Osteoblast (primary cell): ENCODE measurements around the gene TMEM167B. TPM values are rescaled to one million over a fixed set of nuclear protein-coding genes. Genes with fewer than 3 reads are reported as not detected.

ENCODE experiments used
- DNase-seq: peaks from one replicate; pipeline ENCODE4 v3.0.0; 2011; ENCODE audit warnings: low spot score, mixed read lengths; ENCODE audit not compliant: insufficient read length; ENCODE audit errors: missing footprints
- H2AFZ ChIP-seq: 2 replicates; pipeline ENCODE4 v1.6.0; 2011; ENCODE audit warnings: mild to moderate bottlenecking, low read length
- H3K27ac ChIP-seq: 2 replicates; pipeline ENCODE4 v1.5.1; 2011; ENCODE audit warnings: mild to moderate bottlenecking, low read depth, low read length, moderate library complexity
- H3K27me3 ChIP-seq: 2 replicates; pipeline ENCODE4 v1.6.0; 2012; ENCODE audit warnings: mild to moderate bottlenecking, control low read depth, inconsistent platforms, low read length, moderate library complexity; ENCODE audit not compliant: insufficient read depth
- H3K36me3 ChIP-seq: 2 replicates; pipeline ENCODE4 v1.5.1; 2011; ENCODE audit warnings: mild to moderate bottlenecking, low read length, control low read depth, moderate library complexity; ENCODE audit not compliant: insufficient read depth
- H3K4me1 ChIP-seq: 2 replicates; pipeline ENCODE4 v1.5.1; 2011; ENCODE audit warnings: mild to moderate bottlenecking, low read length, control low read depth, moderate library complexity; ENCODE audit not compliant: insufficient read depth
- H3K4me2 ChIP-seq: 2 replicates; pipeline ENCODE4 v1.6.0; 2011; ENCODE audit warnings: mild to moderate bottlenecking, low read length; ENCODE audit not compliant: insufficient read depth
- H3K4me3 ChIP-seq: fragments of 200-600 bp; sonication (generic); 3 replicates; pipeline ENCODE4 v1.5.1; 2012; ENCODE audit warnings: mild to moderate bottlenecking, low read length, inconsistent platforms; ENCODE audit not compliant: insufficient read depth
- H3K79me2 ChIP-seq: 2 replicates; pipeline ENCODE4 v1.6.0; 2012; ENCODE audit warnings: mild to moderate bottlenecking, low read length, control low read depth, inconsistent platforms; ENCODE audit not compliant: insufficient read depth
- H3K9me3 ChIP-seq: 2 replicates; pipeline ENCODE4 v1.5.1; 2011; ENCODE audit warnings: low read depth, low read length, control low read depth
- H4K20me1 ChIP-seq: 2 replicates; pipeline ENCODE4 v1.6.0; 2012; ENCODE audit warnings: mild to moderate bottlenecking, low read length, control low read depth; ENCODE audit not compliant: insufficient read depth
- total RNA-seq: library from RNA; depleted of rRNA; stranded (reverse); fragments of >200 nt; gene quantifications from 2 replicates; pipeline ENCODE4 v1.2.3, GENCODE V29; 2012
- TF ChIP-seq, protein P1 (sequence below): IDR thresholded peaks from 2 replicates; pipeline ENCODE4 v1.5.1; 2011; ENCODE audit warnings: mild to moderate bottlenecking, low read depth, low read length, moderate library complexity; ENCODE audit errors: extremely low read depth

TMEM167B gene
- total RNA-seq, 1 donor: 24.6 TPM

DNA sequence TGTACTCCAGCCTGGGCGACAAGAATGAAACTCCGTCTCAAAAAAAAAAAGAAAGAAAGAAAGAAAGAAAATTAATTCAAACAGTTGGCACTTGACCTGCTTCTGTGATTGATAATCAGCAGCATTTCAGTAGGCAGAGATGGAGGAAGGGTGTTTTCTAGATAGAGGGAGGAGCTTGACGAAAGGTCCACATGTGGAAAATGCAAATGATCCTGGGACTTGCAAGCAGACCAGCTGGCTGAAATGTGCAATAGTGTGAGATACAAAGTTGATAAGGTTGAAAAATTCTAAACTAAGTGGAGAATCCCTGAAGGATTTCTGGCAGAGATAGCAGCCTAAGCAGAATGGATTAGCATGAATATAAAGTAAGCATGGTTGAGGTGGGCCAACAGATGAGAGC, 27.5 kb downstream of the TMEM167B start:
- peaks cover 33% of the 10 kb centered on the region for H3K27me3 ChIP-seq
- TF ChIP-seq, protein P1, sequence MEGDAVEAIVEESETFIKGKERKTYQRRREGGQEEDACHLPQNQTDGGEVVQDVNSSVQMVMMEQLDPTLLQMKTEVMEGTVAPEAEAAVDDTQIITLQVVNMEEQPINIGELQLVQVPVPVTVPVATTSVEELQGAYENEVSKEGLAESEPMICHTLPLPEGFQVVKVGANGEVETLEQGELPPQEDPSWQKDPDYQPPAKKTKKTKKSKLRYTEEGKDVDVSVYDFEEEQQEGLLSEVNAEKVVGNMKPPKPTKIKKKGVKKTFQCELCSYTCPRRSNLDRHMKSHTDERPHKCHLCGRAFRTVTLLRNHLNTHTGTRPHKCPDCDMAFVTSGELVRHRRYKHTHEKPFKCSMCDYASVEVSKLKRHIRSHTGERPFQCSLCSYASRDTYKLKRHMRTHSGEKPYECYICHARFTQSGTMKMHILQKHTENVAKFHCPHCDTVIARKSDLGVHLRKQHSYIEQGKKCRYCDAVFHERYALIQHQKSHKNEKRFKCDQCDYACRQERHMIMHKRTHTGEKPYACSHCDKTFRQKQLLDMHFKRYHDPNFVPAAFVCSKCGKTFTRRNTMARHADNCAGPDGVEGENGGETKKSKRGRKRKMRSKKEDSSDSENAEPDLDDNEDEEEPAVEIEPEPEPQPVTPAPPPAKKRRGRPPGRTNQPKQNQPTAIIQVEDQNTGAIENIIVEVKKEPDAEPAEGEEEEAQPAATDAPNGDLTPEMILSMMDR: no peak
- no peak for DNase-seq
- no peaks in the 10 kb centered on the region for H3K9me3 ChIP-seq
- H3K4me1 ChIP-seq: peaks cover 3% of the 10 kb centered on the region
- no peak overlapping the region for H3K27ac ChIP-seq
- no peaks in the 10 kb centered on the region for H4K20me1 ChIP-seq
- no peak overlapping the region for H2AFZ ChIP-seq
- H3K79me2 ChIP-seq: no peaks in the 10 kb centered on the region
- H3K4me3 ChIP-seq: no peak overlapping the region
- no peak overlapping the region for H3K4me2 ChIP-seq
- H3K36me3 ChIP-seq: no peaks in the 10 kb centered on the region

DNA sequence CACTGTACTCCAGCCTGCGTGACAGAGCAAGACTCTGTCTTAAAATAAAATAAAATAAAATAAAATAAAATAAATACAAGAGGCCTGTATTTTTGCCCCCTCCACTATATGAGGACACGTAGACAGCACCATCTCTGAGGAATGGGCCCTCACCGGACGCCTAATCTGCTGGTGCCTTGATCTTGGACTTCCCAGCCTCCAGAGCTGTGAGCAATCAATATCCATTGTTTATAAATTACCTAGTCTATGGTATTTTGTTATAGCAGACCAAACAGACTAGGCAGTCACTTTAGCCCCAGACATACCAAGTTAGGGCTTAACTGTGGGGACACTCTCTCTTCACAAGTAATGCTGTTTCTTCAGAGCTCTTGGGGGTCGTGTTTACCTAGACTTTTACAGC, 29.8 kb downstream of the TMEM167B start:
- Histone ChIP-seq H3K27me3 (peaks cover 10% of the 10 kb centered on the region), H2AFZ (no peak overlapping the region), H3K4me2 (no peak overlapping the region), H3K79me2 (no peaks in the 10 kb centered on the region), H3K4me3 (no peak overlapping the region), H4K20me1 (no peaks in the 10 kb centered on the region), H3K36me3 (no peaks in the 10 kb centered on the region), H3K4me1 (no peaks in the 10 kb centered on the region), H3K27ac (no peak overlapping the region), H3K9me3 (no peaks in the 10 kb centered on the region)
- TF ChIP-seq, protein P1: no peak
- DNase-seq: no peak

DNA sequence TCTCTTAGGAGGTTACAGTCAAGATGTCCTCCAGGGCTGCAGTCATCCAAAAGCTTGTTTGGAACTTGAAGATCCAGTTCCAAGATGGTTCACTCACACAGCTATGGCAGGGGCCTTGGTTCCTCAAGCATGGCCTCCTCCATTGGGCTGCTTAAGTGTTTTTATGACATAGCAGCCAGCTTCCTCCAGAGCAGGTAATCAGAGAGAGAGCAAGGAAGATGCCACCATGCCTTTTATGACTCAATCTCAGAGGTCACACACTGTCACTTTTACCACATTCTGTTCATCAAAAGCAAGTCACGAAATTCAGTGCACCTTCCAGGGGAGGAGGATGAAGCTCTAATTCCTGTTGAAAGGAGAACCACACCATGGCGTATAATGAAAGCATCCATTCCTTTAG, 40.5 kb downstream of the TMEM167B start:
- DNase-seq: no peak
- Histone ChIP-seq H3K27me3 (peaks cover 1% of the 10 kb centered on the region), H4K20me1 (no peaks in the 10 kb centered on the region), H3K4me2 (no peak overlapping the region), H3K4me1 (peaks cover 4% of the 10 kb centered on the region), H3K4me3 (no peak overlapping the region), H2AFZ (no peak overlapping the region), H3K27ac (no peak overlapping the region), H3K79me2 (no peaks in the 10 kb centered on the region), H3K36me3 (no peaks in the 10 kb centered on the region), H3K9me3 (no peaks in the 10 kb centered on the region)
- TF ChIP-seq, protein P1: no peak

DNA sequence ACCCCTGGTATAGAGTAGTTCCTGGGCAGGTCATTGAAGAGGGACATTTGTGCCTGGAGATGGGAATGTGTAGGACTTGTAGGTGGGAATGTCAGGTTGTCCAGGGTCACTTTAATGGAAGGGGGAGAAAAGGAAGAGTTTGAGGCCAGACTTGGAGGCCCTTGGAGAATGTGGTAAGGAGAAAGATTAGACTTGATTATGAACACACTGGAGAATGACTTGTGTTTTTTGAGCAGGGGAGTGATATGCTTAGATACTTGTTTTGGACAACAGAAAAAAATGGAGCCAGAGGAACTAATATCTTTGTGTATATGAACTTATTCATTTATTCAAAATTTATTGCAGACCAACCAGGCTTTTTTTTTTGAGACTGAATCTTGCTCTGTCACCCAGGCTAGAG, 41.2 kb downstream of the TMEM167B start:
- no peak for DNase-seq
- no peak overlapping the region for H3K4me3 ChIP-seq
- no peaks in the 10 kb centered on the region for H3K9me3 ChIP-seq
- H3K4me1 ChIP-seq: peaks cover 4% of the 10 kb centered on the region
- no peak overlapping the region for H3K4me2 ChIP-seq
- no peak overlapping the region for H3K27ac ChIP-seq
- peaks cover 3% of the 10 kb centered on the region for H3K27me3 ChIP-seq
- H4K20me1 ChIP-seq: no peaks in the 10 kb centered on the region
- H3K79me2 ChIP-seq: no peaks in the 10 kb centered on the region
- no peak overlapping the region for H2AFZ ChIP-seq
- TF ChIP-seq, protein P1: no peak
- no peaks in the 10 kb centered on the region for H3K36me3 ChIP-seq
